Mammary microvascular endothelial cell (primary cell): Measurements from ENCODE around the gene ATG4D. TPM values are rescaled to one million over a fixed set of nuclear protein-coding genes. Genes with fewer than 3 reads are reported as not detected.

Source experiments
- total RNA-seq: library from RNA; depleted of rRNA; stranded (reverse); fragments of >200 nt; gene quantifications from 2 replicates; pipeline ENCODE4 v1.2.3, GENCODE V29; 2015

The ATG4D gene
- total RNA-seq = 24.6 and 28.9 TPM in 2 replicates

DNA sequence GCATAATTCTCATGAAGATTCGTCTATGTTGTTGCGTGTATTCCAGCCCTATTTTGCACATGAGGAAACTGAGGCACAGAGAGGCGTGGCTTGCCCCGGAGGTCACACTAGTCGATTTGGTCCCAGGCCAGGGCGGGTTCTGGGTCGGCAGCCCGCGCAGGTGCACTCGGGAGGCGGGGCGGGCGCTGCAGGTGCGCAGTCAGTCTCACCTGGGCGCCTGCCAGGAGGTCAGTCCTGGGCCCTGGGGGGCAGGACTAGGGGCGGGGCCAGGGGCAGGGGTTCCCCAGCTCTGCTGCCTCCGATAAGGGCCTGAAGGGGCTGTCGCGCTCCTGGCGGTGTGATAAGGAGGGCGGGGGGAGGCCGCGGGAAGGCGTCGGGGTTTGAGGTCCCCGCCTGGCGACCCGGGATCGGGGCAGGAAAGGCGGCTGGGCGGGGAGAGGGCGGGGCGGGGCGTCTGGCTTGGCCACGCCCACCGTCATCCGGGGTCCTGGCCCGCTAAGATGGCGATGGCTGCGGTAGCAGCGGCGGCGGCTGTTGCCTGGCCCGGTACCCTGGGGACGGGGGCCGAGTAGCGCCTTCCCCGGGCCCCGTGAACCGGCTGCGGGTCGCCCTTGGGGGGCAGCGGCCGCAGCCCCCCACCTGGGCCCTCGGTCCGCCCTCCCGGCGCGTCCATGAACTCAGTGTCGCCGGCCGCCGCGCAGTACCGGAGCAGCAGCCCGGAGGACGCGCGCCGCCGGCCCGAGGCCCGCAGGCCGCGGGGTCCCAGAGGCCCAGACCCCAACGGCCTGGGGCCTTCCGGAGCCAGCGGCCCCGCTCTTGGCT, at the start of gene ATG4D:
Gene ATG4D, plus strand, starts transcription at position 485 of the 822 bp plus-strand sequence. Its CDS starts 187 bp downstream, at position 672.

DNA sequence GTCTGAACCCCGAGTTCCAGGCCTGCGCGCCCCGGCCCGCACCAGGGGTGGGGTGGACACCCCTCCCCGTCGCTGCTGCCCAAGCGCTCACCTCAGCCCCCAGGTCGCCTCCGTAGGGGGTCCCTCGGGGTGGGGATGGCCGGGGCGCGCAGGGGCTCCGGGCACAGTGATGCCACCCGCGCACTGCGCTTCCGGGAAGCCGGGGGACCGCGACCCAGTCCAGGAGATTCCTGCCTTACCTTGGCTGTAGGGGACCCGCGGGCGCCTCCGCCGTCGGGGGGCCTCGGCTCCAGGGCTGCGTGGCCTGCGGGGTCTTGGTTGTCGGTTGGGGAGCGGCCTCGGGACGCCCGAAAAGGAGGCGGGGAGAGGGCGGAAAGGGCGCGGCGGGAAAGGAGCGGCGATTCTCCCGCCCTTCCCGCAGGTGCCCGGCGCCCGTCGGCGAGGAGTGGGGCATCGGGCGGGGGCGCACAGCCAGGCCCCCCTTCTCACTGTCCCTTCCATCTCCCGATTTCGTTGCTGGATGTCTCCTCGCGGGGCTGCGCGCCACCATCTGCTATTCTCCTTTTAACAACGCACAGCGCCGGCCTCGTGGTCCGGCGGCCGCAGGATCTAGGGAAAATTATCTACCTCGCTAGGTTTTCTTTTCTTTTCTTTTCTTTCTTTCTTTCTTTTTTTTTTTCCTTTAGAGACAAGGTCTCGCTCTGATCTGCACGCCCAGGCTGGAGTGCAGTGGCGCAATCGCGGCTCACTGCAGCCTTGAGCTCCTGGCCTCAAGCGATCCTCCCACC, 40.5 kb upstream of the ATG4D start, which contains the start of gene KEAP1:
Gene KEAP1, minus strand, starts transcription at position 355 of the 788 bp plus-strand sequence. CDS start 3,323 bp downstream, outside the sequence.

DNA sequence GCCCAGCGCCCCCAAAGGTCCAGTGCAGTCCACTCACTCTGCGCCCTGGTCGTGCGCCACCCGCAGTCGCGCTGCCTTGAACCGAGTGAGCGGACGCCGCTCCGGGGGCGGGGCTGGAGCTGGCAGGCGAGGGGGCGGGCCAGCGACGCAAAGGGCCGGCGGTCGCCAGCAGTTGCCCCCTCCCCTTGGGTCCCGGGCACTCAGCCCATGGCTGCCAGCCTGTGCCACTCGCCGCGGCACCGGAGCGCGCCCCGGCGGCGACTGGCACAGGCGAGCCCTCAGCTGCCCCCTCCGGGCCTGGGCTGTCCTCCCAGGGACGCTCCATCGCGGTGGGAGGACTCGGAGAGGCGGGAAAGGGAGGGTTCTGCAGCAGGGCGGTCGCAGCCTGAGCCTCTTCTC, 26.3 kb upstream of the ATG4D start, which contains the start of gene S1PR5:
Gene S1PR5, minus strand, starts transcription at position 87 of the 399 bp plus-strand sequence. CDS start 2,436 bp downstream, outside the sequence.

DNA sequence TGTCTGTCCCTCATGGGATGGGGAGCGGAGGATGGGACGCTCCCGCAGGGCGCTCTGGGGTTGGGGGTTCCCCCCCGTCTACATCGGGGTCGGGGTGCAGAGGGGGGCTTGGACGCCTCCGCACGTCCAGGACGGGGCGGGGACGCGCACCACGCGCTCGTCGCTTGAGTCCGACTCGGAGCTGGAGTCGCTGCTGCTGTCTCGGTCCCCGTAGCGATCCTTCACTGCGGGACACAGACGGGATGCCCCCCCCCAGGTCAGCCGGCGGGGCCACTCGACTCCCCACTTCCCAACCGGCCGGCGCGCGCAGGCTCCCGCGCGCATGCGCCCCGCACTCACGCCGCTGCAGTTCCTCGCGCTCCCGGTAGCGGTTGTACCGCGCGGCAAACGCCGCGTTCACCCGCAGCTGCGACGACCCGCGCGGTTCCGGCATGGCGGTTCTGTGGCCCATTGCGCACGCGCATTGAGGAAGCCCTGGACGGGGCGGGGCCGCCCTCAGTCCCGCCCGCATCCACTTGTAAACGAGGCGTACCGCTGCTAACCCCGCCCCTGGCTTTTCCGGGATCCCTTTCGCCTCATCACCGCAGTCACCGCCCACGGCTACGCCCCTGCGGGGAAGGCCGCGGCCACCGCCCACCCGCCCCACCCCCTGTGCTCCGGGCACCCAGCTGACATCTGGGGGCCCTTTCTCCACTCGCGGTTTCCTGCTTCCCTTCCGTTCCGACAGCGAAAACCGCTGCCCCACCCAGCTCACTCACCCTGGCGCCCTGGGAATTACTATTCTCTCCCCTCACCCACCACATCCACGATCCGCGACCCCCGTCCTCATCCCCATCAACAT, 22.1 kb downstream of the ATG4D start, which contains the start of gene KRI1:
Gene KRI1, minus strand, starts transcription at position 444 of the 841 bp plus-strand sequence. Its CDS starts 11 bp downstream, at position 433.

DNA sequence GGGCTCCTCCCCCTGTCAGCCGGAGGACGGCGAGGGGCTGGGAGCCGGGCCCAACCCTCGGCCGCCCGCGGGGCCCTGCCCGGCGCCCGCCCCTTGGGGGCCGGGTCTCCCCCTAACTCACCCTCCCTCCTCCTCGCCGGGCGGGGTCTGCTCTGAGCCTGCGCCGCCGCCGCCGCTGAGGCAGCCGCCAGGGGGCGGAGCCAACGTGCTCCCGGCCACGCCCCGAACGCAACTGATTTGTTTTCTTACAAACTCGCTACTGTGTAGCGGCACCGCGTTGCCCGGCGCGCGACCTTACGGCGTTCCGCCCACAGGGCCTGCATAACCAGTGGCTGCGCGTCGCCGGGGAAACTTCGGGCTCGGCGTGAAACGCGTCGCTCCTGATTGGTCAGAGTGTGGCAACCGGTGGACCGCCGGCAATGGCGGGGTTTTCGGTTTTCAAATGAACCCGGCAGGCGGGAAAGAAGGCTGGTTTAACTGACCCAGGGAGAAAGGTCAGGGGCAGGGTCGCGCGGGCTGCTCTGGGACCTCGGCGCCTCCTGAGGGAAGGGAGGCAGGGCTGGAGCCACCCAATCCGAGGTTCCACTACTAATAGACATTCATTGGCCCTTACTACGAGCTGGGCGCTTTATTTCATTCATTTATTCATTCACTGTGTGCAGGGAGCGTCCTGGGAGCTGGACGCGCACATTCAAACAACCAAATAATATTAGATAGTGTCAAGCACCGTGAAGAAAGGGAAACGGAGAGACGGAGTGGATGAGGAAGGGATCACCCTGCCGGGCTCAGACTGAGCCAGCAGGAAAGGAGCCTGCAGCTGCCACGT, 25.3 kb downstream of the ATG4D start, which contains the start of gene CDKN2D:
Gene CDKN2D, minus strand, starts transcription at position 154 of the 826 bp plus-strand sequence. CDS start 326 bp downstream, outside the sequence.

DNA sequence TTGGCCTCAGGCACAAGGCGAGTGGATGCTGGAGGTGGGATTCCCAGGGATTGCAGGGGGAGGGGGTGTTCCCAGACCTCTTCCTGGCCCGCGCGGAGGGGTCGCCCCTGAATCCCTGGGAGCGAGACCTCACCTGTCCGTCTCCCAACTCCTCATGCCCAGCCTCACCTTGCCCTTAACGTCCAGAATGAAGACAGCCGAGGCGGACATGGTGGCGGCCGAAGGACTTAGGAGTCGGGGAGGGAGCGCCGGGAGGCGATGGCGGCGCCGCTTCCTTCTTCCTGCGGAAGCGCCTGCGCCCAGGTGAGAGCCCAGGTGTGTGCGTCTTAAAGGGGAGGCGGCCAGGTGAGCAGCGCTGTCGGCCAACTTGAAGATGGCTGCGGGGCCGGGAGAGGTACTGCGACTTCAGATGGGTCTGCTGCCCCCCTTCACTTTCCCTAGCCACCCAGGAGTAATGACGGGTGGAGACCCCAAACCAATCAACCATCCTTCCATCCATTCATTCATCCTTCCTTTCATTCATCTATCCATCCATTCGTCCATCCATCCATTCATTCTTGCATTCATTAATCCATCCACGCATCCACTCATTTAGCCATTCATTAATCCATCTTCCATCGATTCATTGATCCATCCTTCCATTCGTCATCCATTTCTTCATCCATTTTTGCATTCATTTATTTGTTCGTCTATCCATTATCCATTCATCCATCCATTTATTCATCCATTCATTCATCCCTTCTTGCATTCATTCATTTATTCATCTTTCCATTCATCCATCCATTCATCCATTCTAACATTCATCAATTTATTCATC, 43.5 kb downstream of the ATG4D start, which contains the start of gene AP1M2:
Gene AP1M2, minus strand, starts transcription at position 291 of the 817 bp plus-strand sequence. Its CDS starts 81 bp downstream, at position 210.

Other genes starting within 250 kb of the ATG4D start
- 1.4 TPM in 1 of 2 replicates, not detected in the other for gene ZGLP1, start 234.1 kb upstream of the ATG4D start, total RNA-seq
- 34.9 and 48.2 TPM in 2 replicates for gene FDX2, start 227.9 kb upstream of the ATG4D start, total RNA-seq
- gene RAVER1, start 210.4 kb upstream of the ATG4D start, total RNA-seq = 43.6 and 45.8 TPM in 2 replicates
- 7.7 and 9.4 TPM in 2 replicates for gene ICAM3, start 204.3 kb upstream of the ATG4D start, total RNA-seq
- gene TYK2, start 163.3 kb upstream of the ATG4D start, total RNA-seq = 120 and 124 TPM in 2 replicates
- gene CDC37, start 140.4 kb upstream of the ATG4D start, total RNA-seq = 343 and 390 TPM in 2 replicates
- gene PDE4A, start 123.4 kb upstream of the ATG4D start, total RNA-seq = 2.2 and 4.8 TPM in 2 replicates
- 83.8 and 86.8 TPM in 2 replicates for gene KEAP1, start 40.5 kb upstream of the ATG4D start, total RNA-seq
- gene S1PR5, start 26.5 kb upstream of the ATG4D start, total RNA-seq = not detected in 2 replicates
- gene KRI1, start 22.1 kb downstream of the ATG4D start, total RNA-seq = 11.3 and 13.4 TPM in 2 replicates
- 5.5 and 7.5 TPM in 2 replicates for gene CDKN2D, start 25.1 kb downstream of the ATG4D start, total RNA-seq
- not detected in 2 replicates for gene AP1M2, start 43.4 kb downstream of the ATG4D start, total RNA-seq
- 64.2 and 75.7 TPM in 2 replicates for gene SLC44A2, start 81.6 kb downstream of the ATG4D start, total RNA-seq
- 127 and 147 TPM in 2 replicates for gene ILF3, start 110.4 kb downstream of the ATG4D start, total RNA-seq
- 30.8 and 34.3 TPM in 2 replicates for gene QTRT1, start 157.5 kb downstream of the ATG4D start, total RNA-seq
- gene DNM2, start 174.2 kb downstream of the ATG4D start, total RNA-seq = 89.7 and 107 TPM in 2 replicates